HepG2 (cell line): ENCODE results near the gene KCNQ2. TPM values are rescaled to one million over a fixed set of nuclear protein-coding genes. Genes with fewer than 3 reads are reported as not detected.

Experiments
- ATAC-seq: fragments of 200-7000 bp; cut with Tn5 transposase; 3 replicates; pipeline ENCODE4 v1.9.1; 2020; ENCODE audit warnings: mild to moderate bottlenecking, moderate library complexity
- BruUV-seq: library from RNA; stranded (reverse); fragments of 400-500 nt; replicated peaks from 2 replicates; lab custom pipeline; 2021; lab: Mats Ljungman, UMichigan
- CTCF ChIA-PET: fragments of 300-600 bp; formaldehyde crosslinking; extraction: SDS; loops from one replicate; lab custom pipeline; 2021; ENCODE audit warnings: low total read pairs, inconsistent platforms, low intra/inter-chr PET ratio; lab: Yijun Ruan, JAX
- POLR2A ChIA-PET: fragments of 350-600 bp; sonication (Branson Sonifier 250); formaldehyde crosslinking; loops from one replicate; lab custom pipeline; 2020; ENCODE audit warnings: antibody characterized with exemption, inconsistent platforms; lab: Yijun Ruan, JAX
- DNase-seq: peaks from one replicate; pipeline ENCODE4 v3.0.0-alpha.2; 2015; ENCODE audit warnings: low spot score
- FAIRE-seq: peaks from 3 replicates; lab custom pipeline; 2011; peaks lifted over from hg19 to GRCh38; lab: Jason Lieb, UNC
- H2AFZ ChIP-seq: one replicate; pipeline ENCODE4 v1.6.1; 2011; ENCODE audit warnings: low read length, inconsistent platforms
- H3K27ac ChIP-seq: fragments of 300-600 bp; 3 replicates; pipeline ENCODE4 v1.8.0; 2011; ENCODE audit warnings: mixed run types, mild to moderate bottlenecking, mixed read lengths, low read length, inconsistent platforms; ENCODE audit not compliant: insufficient read depth; ENCODE audit errors: extremely low read length
- H3K27me3 ChIP-seq, 2 experiments: fragments of 200-600 bp in 1 of 2; 2 replicates in 1 of 2; 3 replicates in 1 of 2; pipeline versions ENCODE4 v1.6.0 to v1.8.0; 2011; ENCODE audit warnings: low read length in 2 of 2, mild to moderate bottlenecking in 2 of 2, moderate library complexity in 2 of 2, inconsistent platforms in 1 of 2; ENCODE audit not compliant: insufficient read depth in 2 of 2, control insufficient read depth in 1 of 2
- H3K36me3 ChIP-seq, 2 experiments: fragments of 200-600 bp in 1 of 2; replicated peaks in 1 of 2; 2 replicates in 1 of 2; 3 replicates in 1 of 2; pipeline versions ENCODE4 v1.5.1 to v1.8.0; 2011; ENCODE audit warnings: low read length in 2 of 2, inconsistent platforms in 1 of 2; ENCODE audit not compliant: insufficient read depth in 2 of 2, control insufficient read depth in 1 of 2
- H3K4me1 ChIP-seq: 2 replicates; pipeline ENCODE4 v1.5.1; 2012; ENCODE audit warnings: low read length, inconsistent platforms; ENCODE audit not compliant: insufficient read depth
- H3K4me2 ChIP-seq: 2 replicates; pipeline ENCODE4 v1.6.0; 2011; ENCODE audit warnings: low read depth, low read length, inconsistent platforms
- H3K4me3 ChIP-seq, 3 experiments: fragments of 200-600 bp in 1 of 3; sonication (generic), shearing (Covaris generic) in 1 of 3; replicated peaks in 1 of 3; 2 replicates each; pipeline ENCODE4 v1.5.1; 2011 to 2016; ENCODE audit warnings: low read length in 3 of 3, inconsistent platforms in 2 of 3, low read depth in 2 of 3, mild to moderate bottlenecking in 2 of 3, control low read depth in 1 of 3, mixed read lengths in 1 of 3; ENCODE audit not compliant: insufficient read depth in 1 of 3
- H3K79me2 ChIP-seq: one replicate; pipeline ENCODE4 v1.6.1; 2011; ENCODE audit warnings: low read length, inconsistent platforms; ENCODE audit not compliant: insufficient read depth
- H3K9ac ChIP-seq: 2 replicates; pipeline ENCODE4 v1.6.0; 2011; ENCODE audit warnings: mild to moderate bottlenecking, low read depth, low read length, inconsistent platforms; ENCODE audit not compliant: insufficient read depth
- H3K9me3 ChIP-seq: 2 replicates; pipeline ENCODE4 v1.5.1; 2012; ENCODE audit warnings: mild to moderate bottlenecking, low read length
- H4K20me1 ChIP-seq: 2 replicates; pipeline ENCODE4 v1.6.0; 2011; ENCODE audit warnings: inconsistent platforms, mild to moderate bottlenecking, low read length, moderate library complexity; ENCODE audit not compliant: insufficient read depth
- BRD4 ChIP-seq: sonication (generic); formaldehyde crosslinking; IDR thresholded peaks from 2 replicates; pipeline ENCODE4 v1.4.0; 2020; ENCODE audit warnings: missing genetic modification reagents
- EZH2 ChIP-seq: conservative IDR thresholded peaks from 2 replicates; pipeline ENCODE4 v1.6.1; 2012; ENCODE audit warnings: mild to moderate bottlenecking, low read depth, low read length, moderate library complexity
- TEAD2 ChIP-seq: sonication (generic); formaldehyde crosslinking; IDR thresholded peaks from 2 replicates; pipeline ENCODE4 v1.9.0; 2021; ENCODE audit warnings: missing genetic modification reagents
- ZNF557 ChIP-seq: sonication (generic); formaldehyde crosslinking; IDR thresholded peaks from 2 replicates; pipeline ENCODE4 v1.4.0; 2020; ENCODE audit warnings: missing genetic modification reagents
- ZNF891 ChIP-seq: sonication (generic); formaldehyde crosslinking; IDR thresholded peaks from 2 replicates; pipeline ENCODE4 v1.5.0; 2020; ENCODE audit warnings: mild to moderate bottlenecking, missing genetic modification reagents
- WGBS: methylation state at CpG from one replicate; pipeline ENCODE4 v1.1.6; 2017; ENCODE audit warnings: low lambda C conversion rate; 5-methylcytosine and 5-hydroxymethylcytosine counted together
- in situ Hi-C: cut with HindIII; loops from 2 replicates; pipeline ENCODE4 v1.10.0; 2017; ENCODE audit warnings: low pct_unique_long_range_greater_than_20kb; ENCODE audit not compliant: extremely low pct_ligation_motif_present
- intact Hi-C: fragments of 100-400 bp; cut with micrococcal nuclease; formaldehyde crosslinking; loops from one replicate; pipeline ENCODE4 v1.10.0; 2022; ENCODE audit not compliant: unreplicated experiment
- polyA plus RNA-seq, 8 experiments: library from polyadenylated mRNA; depleted of rRNA in 3 of 8; stranded (reverse) in 7 of 8; unstranded in 1 of 8; fragments of >200 nt; fragmentation: Illumina TruSeq in 4 of 8; extraction: Trizol in 4 of 8; gene quantifications; 2 replicates each; pipeline versions ENCODE4 v1.2.1 to v1.2.3, GENCODE V29; 2011 to 2016; ENCODE audit warnings: low read depth in 4 of 8, missing spikeins in 1 of 8, mixed read lengths in 1 of 8; ENCODE audit not compliant: insufficient read depth in 1 of 8
- total RNA-seq, 5 experiments: library from RNA; depleted of rRNA; stranded (reverse); fragments of >200 nt; fragmentation: Illumina TruSeq; extraction: Trizol; gene quantifications; 2 replicates each; pipeline ENCODE4 v1.2.3, GENCODE V29; 2016; ENCODE audit warnings: low read depth in 1 of 5

The KCNQ2 gene
- total and polyA plus RNA-seq, 2 of the 13 experiments (the other 11 are each of a cell fraction or from before 2014, with no cell fraction given) = not detected

- BruUV-seq = no TSS peak
- no peaks in the 10 kb centered on the region for H3K79me2 ChIP-seq
- H2AFZ ChIP-seq = no peak overlapping the region
- no peak overlapping the region for H3K4me2 ChIP-seq
- no peak for DNase-seq
- no peaks in the 10 kb centered on the region for H3K4me1 ChIP-seq
- H3K27me3 ChIP-seq = peaks cover 54 to 91% of the 10 kb centered on the region in 2 experiments
- 6% methylated on average over 10 of the region's 13 CpGs for WGBS
- POLR2A ChIA-PET = no interaction called here
- CTCF ChIA-PET = no interaction called here
- TF ChIP-seq TEAD2 (CRISPR knock-in tag) = no peak
- 0 out of 2 replicates have a peak, but pooled peaks have one; percentile 57 for TF ChIP-seq EZH2
- no peak overlapping the region for H3K4me3 ChIP-seq
- H3K9me3 ChIP-seq = no peaks in the 10 kb centered on the region
- H3K9ac ChIP-seq = no peak overlapping the region
- peaks cover 17% of the 10 kb centered on the region; the same call in 1 of the 2 replicates for H4K20me1 ChIP-seq
- in situ Hi-C loops (no loop called here), intact Hi-C loops (no loop called here)
- no peaks in the 10 kb centered on the region for H3K36me3 ChIP-seq
- no peak overlapping the region for H3K27ac ChIP-seq
- no peak for FAIRE-seq
- no peak; the same call in 2 of the 3 replicates for ATAC-seq
Observed at GRCh38 chr20:63469713-63470101, 2.7 kb downstream of the KCNQ2 start.

- BruUV-seq = no TSS peak
- no peak overlapping the region for H3K9ac ChIP-seq
- ChIA-PET POLR2A (no interaction called here), CTCF (no interaction called here)
- no peak overlapping the region for H3K27ac ChIP-seq
- no peaks in the 10 kb centered on the region for H3K79me2 ChIP-seq
- no peaks in the 10 kb centered on the region for H3K4me1 ChIP-seq
- H3K36me3 ChIP-seq = no peaks in the 10 kb centered on the region
- H3K27me3 ChIP-seq = peaks cover 56 to 91% of the 10 kb centered on the region in 2 experiments
- H3K9me3 ChIP-seq = no peaks in the 10 kb centered on the region
- H3K4me3 ChIP-seq = no peak overlapping the region
- FAIRE-seq (no peak), DNase-seq (no peak), ATAC-seq (no peak; the same call in 1 of the 3 replicates)
- TF ChIP-seq ZNF891 (0 out of 2 replicates have a peak, but pooled peaks have one; percentile 20), ZNF557 (CRISPR knock-in tag) (no peak), BRD4 (CRISPR knock-in tag) (no peak)
- in situ Hi-C loops (no loop called here), intact Hi-C loops (no loop called here)
- H4K20me1 ChIP-seq = peaks cover 17% of the 10 kb centered on the region; the same call in 1 of the 2 replicates
- no peak overlapping the region for H2AFZ ChIP-seq
- 6% methylated on average over 11 of the region's 22 CpGs for WGBS
- H3K4me2 ChIP-seq = no peak overlapping the region
Observed at GRCh38 chr20:63469019-63469712, 3.3 kb downstream of the KCNQ2 start.
